Measurements from ENCODE around the gene SKA1.
"Not testable (repeated sequence)": the region's sequence is repeated elsewhere in the genome, so short reads cannot be mapped to it uniquely, and the experiment has no call there.

SKA1 gene

DNA sequence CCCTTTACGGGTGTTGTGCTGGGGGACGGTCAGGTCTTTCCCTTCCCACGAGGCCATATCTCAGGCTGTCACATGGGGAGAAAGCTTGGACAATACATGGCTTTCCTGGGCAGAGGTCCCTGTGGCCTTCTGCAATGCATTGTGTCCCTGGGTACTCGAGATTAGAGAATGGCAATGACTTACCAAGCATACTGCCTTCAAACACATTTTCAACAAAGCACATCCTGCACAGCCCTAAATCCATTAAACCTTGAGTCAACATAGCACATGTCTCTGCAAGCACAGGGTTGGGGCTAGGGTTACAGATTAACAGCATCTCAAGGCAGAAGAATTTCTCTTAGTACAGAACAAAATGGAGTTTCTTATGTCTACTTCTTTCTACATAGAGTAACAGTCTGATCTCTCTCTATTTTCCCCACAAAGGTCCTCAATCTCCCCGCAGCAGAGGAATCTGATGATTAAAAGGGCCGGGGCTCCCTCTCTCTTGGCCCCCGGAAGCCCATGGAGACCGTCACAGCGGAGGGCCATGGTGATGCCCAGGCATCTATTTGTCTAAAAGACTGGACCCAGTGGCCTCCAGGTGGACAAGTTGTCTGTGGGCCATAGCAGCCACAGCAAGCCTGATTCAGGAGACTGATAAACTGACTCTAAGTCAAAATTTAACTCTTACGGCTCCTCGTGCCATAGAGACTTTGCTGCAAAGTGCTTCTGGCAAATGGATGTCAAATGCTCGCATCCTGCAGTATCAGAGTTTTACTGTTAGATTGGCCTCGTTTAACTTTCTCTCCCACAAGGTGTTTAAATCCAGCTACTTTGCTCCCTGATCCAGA is 30.1 kb downstream of the SKA1 start:
- DNase-seq (ENCODE audit: low read depth, low spot score): not testable (repeated sequence)
- no CpG with 5 or more reads among the region's 13 CpGs for WGBS (ENCODE audit: insufficient coverage, insufficient read length)

DNA sequence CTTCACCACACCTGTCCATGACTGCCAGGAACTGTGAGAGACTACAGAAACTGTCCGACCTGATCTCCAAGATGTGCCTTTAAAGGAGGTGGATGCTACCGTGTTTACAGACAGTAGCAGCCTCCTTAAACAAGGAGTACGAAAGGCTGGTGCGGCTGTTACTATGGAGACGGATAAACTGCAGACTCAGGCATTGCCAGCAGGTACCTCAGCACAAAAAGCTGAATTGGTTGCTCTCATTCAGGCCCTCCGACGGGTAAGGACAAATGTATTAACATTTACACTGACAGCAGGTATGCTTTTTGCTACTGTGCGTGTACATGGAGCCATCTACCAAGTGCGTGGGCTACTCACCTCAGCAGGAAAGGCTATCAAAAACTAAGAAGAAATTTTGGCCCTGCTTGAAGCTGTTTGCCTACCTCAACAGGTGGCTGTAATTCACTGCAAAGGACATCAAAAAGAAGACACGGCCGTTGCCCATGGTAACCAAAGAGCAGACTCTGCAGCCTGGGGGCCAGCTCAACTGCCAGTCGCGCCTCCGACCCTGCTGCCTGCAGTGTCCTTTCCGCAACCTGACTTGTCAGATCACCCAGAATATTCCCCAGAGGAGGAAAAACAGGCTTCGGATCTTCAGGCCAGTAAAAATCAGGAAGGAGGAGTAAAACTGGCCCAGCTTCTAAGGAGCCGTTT is 30.9 kb downstream of the SKA1 start:
- no peaks in the 10 kb centered on the region; the same call in 1 of the 2 replicates for H3K27me3 ChIP-seq (ENCODE audit: control insufficient read depth, insufficient read depth, low read length)
- H3K4me1 ChIP-seq (ENCODE audit: control insufficient read depth, insufficient read depth, low read length): peaks cover 7% of the 10 kb centered on the region; the same call in 1 of the 2 replicates
- no peak overlapping the region for H3K27ac ChIP-seq (ENCODE audit: low read length)
- H3K36me3 ChIP-seq (ENCODE audit: control insufficient read depth, insufficient read depth, low read length): no peaks in the 10 kb centered on the region
- no peaks in the 10 kb centered on the region for H3K9me3 ChIP-seq (ENCODE audit: control insufficient read depth, insufficient read depth, low read length)
- H3K4me3 ChIP-seq (ENCODE audit: low read length): no peak overlapping the region
- no peak for DNase-seq (ENCODE audit: low read depth, low spot score)
- WGBS (ENCODE audit: insufficient coverage, insufficient read length): no CpG with 5 or more reads among the region's 17 CpGs

More for the DNA sequence above, 30.1 kb downstream of the SKA1 start:
- H3K4me1 ChIP-seq (ENCODE audit: control insufficient read depth, insufficient read depth, low read length); H3K27ac ChIP-seq (ENCODE audit: low read length); H3K9me3 ChIP-seq (ENCODE audit: control insufficient read depth, insufficient read depth, low read length); H3K27me3 ChIP-seq (ENCODE audit: control insufficient read depth, insufficient read depth, low read length); H3K36me3 ChIP-seq (ENCODE audit: control insufficient read depth, insufficient read depth, low read length); H3K4me3 ChIP-seq (ENCODE audit: low read length): not testable (repeated sequence)

DNA sequence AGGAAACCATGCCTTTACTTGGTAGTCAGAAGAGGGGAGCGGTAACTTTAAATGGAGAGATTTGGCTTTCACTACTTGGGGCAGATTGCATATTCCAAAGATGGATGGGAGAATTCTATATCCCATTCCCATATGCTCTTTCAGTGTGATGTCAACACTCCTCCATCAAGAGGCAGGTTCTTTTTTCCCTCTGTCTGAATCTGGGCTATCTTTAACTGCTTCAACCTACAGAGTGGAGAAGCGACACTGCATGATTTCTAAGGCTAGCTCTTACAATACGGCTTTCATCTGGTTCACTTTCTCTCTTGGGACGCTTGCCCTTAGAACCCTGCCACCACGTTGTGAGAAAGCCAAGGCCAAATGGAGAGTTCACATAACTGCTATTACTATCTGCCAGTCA is 34.4 kb downstream of the SKA1 start:
- no CpG with 5 or more reads among the region's 5 CpGs for WGBS (ENCODE audit: insufficient coverage, insufficient read length)
- Histone ChIP-seq H3K36me3 (ENCODE audit: control insufficient read depth, insufficient read depth, low read length) (no peaks in the 10 kb centered on the region), H3K4me1 (ENCODE audit: control insufficient read depth, insufficient read depth, low read length) (peaks cover 2% of the 10 kb centered on the region; the same call in 1 of the 2 replicates), H3K9me3 (ENCODE audit: control insufficient read depth, insufficient read depth, low read length) (no peaks in the 10 kb centered on the region), H3K4me3 (ENCODE audit: low read length) (no peak overlapping the region), H3K27me3 (ENCODE audit: control insufficient read depth, insufficient read depth, low read length) (no peaks in the 10 kb centered on the region), H3K27ac (ENCODE audit: low read length) (no peak overlapping the region)
- no peak for DNase-seq (ENCODE audit: low read depth, low spot score)

DNA sequence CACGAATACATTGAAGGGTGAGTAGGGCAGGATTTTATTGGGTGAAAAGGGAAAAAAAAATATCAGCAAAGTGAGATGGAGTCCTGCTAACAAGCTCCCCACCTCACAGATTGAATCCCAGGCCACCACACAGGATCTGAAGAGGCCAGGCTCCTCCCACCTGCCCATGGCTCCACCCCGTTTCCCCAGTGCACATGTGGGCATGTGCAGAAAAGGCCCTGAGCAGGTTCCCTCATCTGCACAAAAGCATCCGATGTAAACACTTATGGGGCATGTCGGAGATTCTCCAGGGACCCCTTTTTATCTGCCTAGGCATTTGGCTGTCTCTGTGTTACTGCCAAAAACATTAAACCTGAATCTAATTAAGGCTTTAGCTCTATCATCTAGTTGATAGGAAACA is 35.2 kb downstream of the SKA1 start:
- Histone ChIP-seq H3K27me3 (ENCODE audit: control insufficient read depth, insufficient read depth, low read length) (no peaks in the 10 kb centered on the region), H3K36me3 (ENCODE audit: control insufficient read depth, insufficient read depth, low read length) (no peaks in the 10 kb centered on the region), H3K4me1 (ENCODE audit: control insufficient read depth, insufficient read depth, low read length) (peaks cover 2% of the 10 kb centered on the region; the same call in 1 of the 2 replicates), H3K27ac (ENCODE audit: low read length) (no peak overlapping the region), H3K4me3 (ENCODE audit: low read length) (no peak overlapping the region), H3K9me3 (ENCODE audit: control insufficient read depth, insufficient read depth, low read length) (no peaks in the 10 kb centered on the region)
- no peak for DNase-seq (ENCODE audit: low read depth, low spot score)
- no CpG with 5 or more reads among the region's 4 CpGs for WGBS (ENCODE audit: insufficient coverage, insufficient read length)

DNA sequence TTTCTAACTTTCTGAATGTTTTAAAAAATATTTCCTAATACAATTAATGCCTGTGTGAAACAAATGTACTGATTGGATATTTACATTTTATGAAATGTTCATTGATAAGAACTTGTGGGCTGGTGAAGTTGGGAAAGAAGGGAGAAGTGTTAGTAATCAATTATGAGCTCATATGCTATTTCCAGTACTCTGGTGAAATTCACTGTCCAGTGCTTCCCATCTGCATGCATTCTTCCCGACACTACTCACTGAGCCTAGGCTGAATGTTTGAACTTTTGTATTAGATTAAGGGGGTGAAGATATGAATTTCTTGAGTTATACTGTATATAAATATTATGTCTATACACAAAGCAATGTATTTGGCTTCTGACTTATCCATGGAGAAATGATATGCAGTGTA is 36.0 kb downstream of the SKA1 start:
- WGBS (ENCODE audit: insufficient coverage, insufficient read length): no CpG with 5 or more reads among the region's 1 CpG
- DNase-seq (ENCODE audit: low read depth, low spot score): no peak
- no peaks in the 10 kb centered on the region for H3K36me3 ChIP-seq (ENCODE audit: control insufficient read depth, insufficient read depth, low read length)
- no peaks in the 10 kb centered on the region for H3K9me3 ChIP-seq (ENCODE audit: control insufficient read depth, insufficient read depth, low read length)
- peaks cover 2% of the 10 kb centered on the region; the same call in 1 of the 2 replicates for H3K4me1 ChIP-seq (ENCODE audit: control insufficient read depth, insufficient read depth, low read length)
- no peaks in the 10 kb centered on the region for H3K27me3 ChIP-seq (ENCODE audit: control insufficient read depth, insufficient read depth, low read length)
- H3K4me3 ChIP-seq (ENCODE audit: low read length): no peak overlapping the region
- no peak overlapping the region for H3K27ac ChIP-seq (ENCODE audit: low read length)

DNA sequence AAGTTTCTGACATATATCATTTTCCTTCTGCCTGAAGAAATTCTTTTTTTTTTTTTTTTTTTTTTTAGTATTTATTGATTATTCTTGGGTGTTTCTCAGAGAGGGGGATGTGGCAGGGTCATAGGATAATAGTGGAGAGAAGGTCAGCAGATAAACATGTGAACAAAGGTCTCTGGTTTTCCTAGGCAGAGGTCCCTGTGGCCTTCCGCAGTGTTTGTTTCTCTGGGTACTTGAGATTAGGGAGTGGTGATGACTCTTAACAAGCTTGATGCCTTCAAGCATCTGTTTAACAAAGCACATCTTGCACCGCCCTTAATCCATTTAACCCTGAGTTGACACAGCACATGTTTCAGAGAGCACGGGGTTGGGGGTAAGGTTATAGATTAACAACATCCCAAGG is 42.0 kb downstream of the SKA1 start:
- not testable (repeated sequence) for H3K4me3 ChIP-seq (ENCODE audit: low read length); H3K4me1 ChIP-seq (ENCODE audit: control insufficient read depth, insufficient read depth, low read length); H3K9me3 ChIP-seq (ENCODE audit: control insufficient read depth, insufficient read depth, low read length); H3K27ac ChIP-seq (ENCODE audit: low read length); DNase-seq (ENCODE audit: low read depth, low spot score); H3K36me3 ChIP-seq (ENCODE audit: control insufficient read depth, insufficient read depth, low read length); H3K27me3 ChIP-seq (ENCODE audit: control insufficient read depth, insufficient read depth, low read length)
- WGBS (ENCODE audit: insufficient coverage, insufficient read length): no CpG with 5 or more reads among the region's 3 CpGs

DNA sequence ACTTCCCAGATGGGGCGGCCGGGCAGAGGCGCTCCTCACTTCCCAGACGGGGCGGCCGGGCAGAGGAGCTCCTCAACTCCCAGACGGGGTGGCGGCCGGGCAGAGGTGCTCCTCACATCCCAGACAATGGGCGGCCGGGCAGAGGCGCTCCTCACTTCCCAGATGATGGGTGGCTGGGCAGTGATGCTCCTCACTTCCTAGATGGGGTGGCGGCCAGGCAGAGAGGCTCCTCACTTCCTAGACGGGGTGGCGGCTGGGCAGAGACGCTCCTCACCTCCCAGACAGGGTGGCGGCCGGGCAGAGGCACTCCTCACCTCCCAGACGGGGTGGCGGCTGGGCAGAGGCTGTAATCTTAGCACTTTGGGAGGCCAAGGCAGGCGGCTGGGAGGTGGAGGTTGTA is 42.9 kb downstream of the SKA1 start:
- H3K27me3 ChIP-seq (ENCODE audit: control insufficient read depth, insufficient read depth, low read length); H3K4me1 ChIP-seq (ENCODE audit: control insufficient read depth, insufficient read depth, low read length); DNase-seq (ENCODE audit: low read depth, low spot score); H3K36me3 ChIP-seq (ENCODE audit: control insufficient read depth, insufficient read depth, low read length); H3K27ac ChIP-seq (ENCODE audit: low read length); H3K9me3 ChIP-seq (ENCODE audit: control insufficient read depth, insufficient read depth, low read length); H3K4me3 ChIP-seq (ENCODE audit: low read length): not testable (repeated sequence)
- WGBS (ENCODE audit: insufficient coverage, insufficient read length): no CpG with 5 or more reads among the region's 21 CpGs

DNA sequence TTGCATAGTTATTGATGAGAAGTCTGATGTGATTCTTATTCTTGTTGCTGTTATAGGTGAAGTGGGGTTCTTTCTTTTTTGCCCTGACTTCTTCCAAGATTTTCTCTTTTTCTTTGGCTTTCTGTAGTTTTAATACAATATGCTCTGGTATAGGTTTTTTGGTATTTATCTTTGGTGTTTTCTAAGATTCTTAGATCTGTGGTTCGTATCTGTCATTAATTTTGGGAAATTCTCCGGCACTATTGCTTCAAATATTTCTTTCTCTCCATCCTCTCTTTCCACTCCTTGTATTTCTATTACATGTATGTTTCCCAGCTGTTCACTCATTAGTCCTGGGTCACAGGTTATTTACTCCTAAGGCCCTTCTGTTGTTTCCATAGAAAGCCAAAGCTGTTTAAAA is 43.8 kb downstream of the SKA1 start:
- H3K4me1 ChIP-seq (ENCODE audit: control insufficient read depth, insufficient read depth, low read length): no peaks in the 10 kb centered on the region
- no peaks in the 10 kb centered on the region for H3K27me3 ChIP-seq (ENCODE audit: control insufficient read depth, insufficient read depth, low read length)
- no peaks in the 10 kb centered on the region; the same call in 1 of the 2 replicates for H3K9me3 ChIP-seq (ENCODE audit: control insufficient read depth, insufficient read depth, low read length)
- no peaks in the 10 kb centered on the region for H3K36me3 ChIP-seq (ENCODE audit: control insufficient read depth, insufficient read depth, low read length)
- no peak overlapping the region for H3K4me3 ChIP-seq (ENCODE audit: low read length)
- H3K27ac ChIP-seq (ENCODE audit: low read length): no peak overlapping the region
- DNase-seq (ENCODE audit: low read depth, low spot score): no peak
- WGBS (ENCODE audit: insufficient coverage, insufficient read length): no CpG with 5 or more reads among the region's 2 CpGs

DNA sequence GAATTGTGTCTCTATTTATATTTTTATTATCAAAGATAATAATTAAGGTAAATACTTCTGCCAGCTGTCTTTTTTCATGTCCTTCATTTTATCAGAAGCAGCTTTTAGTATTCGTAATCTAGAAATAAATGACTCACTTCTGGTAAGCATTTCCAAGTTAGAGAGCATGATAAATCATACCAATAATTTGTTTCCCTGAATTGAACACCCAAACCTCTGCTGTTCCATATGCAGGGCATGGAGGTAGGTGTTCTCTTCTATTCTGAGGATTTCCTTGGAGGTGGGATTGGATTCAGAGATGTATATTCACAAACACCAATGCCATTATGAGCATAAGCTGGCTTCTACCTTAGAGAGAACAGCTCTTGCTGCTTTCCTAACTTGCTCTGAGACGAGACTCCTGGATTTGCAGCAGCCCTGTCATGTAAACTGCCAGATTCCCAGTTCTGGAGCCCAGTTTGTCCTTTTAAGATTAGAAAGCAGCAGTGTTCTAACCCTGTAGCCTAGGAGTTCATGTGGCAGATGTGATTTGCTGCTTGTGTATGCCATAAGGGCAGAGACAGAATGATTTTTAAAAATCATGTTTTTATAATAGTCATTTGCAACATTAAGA is 47.5 kb downstream of the SKA1 start:
- Histone ChIP-seq H3K27me3 (ENCODE audit: control insufficient read depth, insufficient read depth, low read length) (no peaks in the 10 kb centered on the region), H3K27ac (ENCODE audit: low read length) (no peak overlapping the region), H3K4me3 (ENCODE audit: low read length) (no peak overlapping the region), H3K9me3 (ENCODE audit: control insufficient read depth, insufficient read depth, low read length) (no peaks in the 10 kb centered on the region; the same call in 1 of the 2 replicates), H3K36me3 (ENCODE audit: control insufficient read depth, insufficient read depth, low read length) (no peaks in the 10 kb centered on the region), H3K4me1 (ENCODE audit: control insufficient read depth, insufficient read depth, low read length) (no peaks in the 10 kb centered on the region)
- no CpG with 5 or more reads among the region's 2 CpGs for WGBS (ENCODE audit: insufficient coverage, insufficient read length)
- DNase-seq (ENCODE audit: low read depth, low spot score): no peak

DNA sequence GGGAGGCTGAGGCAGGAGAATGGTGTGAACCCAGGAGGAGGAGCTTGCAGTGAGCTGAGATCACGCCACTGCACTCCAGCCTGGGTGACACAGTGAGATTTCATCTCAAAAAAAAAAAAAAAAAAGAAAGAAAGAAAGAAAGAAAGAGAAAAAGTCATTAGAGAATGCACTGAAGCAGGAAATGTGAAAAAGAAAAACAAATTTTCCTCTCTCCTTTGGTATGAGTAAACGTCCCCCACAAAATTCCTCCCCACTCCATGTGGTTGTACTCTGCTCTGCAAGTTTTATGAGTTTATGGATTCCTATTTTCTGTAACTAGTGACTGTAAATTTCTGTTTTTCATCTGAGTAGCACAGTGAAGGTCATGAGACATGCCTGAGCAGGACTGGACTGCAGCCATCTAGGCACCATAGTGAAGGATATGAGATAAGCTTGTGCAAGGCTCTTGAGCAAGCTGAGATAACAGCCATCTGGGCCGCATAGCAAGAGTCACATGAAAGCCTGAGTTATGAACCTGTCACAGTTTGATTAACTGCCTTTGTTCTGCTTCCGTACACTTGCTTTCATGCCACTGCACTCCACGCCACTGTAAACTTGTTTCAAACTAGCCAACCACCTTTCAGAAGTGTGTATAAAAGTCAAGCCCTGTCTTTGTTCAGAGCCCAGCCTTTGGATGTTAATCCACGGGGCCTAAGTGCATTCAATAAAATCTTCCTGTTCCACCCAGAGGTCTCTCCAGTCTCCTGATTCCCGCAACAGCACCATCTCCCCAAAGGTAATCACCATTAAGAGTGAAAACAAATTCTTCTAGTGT is 50.2 kb downstream of the SKA1 start:
- whole genome bisulfite sequencing (ENCODE audit: insufficient coverage, insufficient read length): no CpG with 5 or more reads among the region's 7 CpGs

More for the DNA sequence above, 50.2 kb downstream of the SKA1 start:
- H3K4me3 ChIP-seq (ENCODE audit: low read length): no peak overlapping the region
- H3K36me3 ChIP-seq (ENCODE audit: control insufficient read depth, insufficient read depth, low read length): no peaks in the 10 kb centered on the region
- no peak for DNase-seq (ENCODE audit: low read depth, low spot score)
- H3K27me3 ChIP-seq (ENCODE audit: control insufficient read depth, insufficient read depth, low read length): no peaks in the 10 kb centered on the region
- H3K4me1 ChIP-seq (ENCODE audit: control insufficient read depth, insufficient read depth, low read length): peaks cover 1% of the 10 kb centered on the region; the same call in 1 of the 2 replicates
- H3K9me3 ChIP-seq (ENCODE audit: control insufficient read depth, insufficient read depth, low read length): no peaks in the 10 kb centered on the region; the same call in 1 of the 2 replicates
- no peak overlapping the region for H3K27ac ChIP-seq (ENCODE audit: low read length)
